IMR-90 (cell line): ENCODE measurements around the gene CDKN2A. TPM values are rescaled to one million over a fixed set of nuclear protein-coding genes. Genes with fewer than 3 reads are reported as not detected.

Experiments
- ATAC-seq: fragments of 200-7000 bp; cut with Tn5 transposase; 2 replicates; pipeline ENCODE4 v1.9.1; 2020; ENCODE audit warnings: low read depth, mild to moderate bottlenecking, moderate library complexity
- BruUV-seq: library from RNA; stranded (reverse); fragments of 400-500 nt; replicated peaks from 2 replicates; lab custom pipeline; 2021; lab: Mats Ljungman, UMichigan
- CTCF ChIA-PET: fragments of 300-600 bp; formaldehyde crosslinking; extraction: SDS; loops from one replicate; lab custom pipeline; 2021; ENCODE audit warnings: antibody characterized with exemption; lab: Yijun Ruan, JAX
- POLR2A ChIA-PET: fragments of 300-600 bp; sonication (Branson Sonifier 250); formaldehyde crosslinking; loops from one replicate; lab custom pipeline; 2022; ENCODE audit warnings: antibody characterized with exemption; ENCODE audit not compliant: unreplicated experiment; lab: Charles Lee
- DNase-seq: peaks from one replicate; pipeline ENCODE4 v3.0.0; 2013
- H2AFZ ChIP-seq: replicated peaks from 2 replicates; pipeline ENCODE3; 2013; ENCODE audit warnings: low read length, mild to moderate bottlenecking; ENCODE audit not compliant: poor library complexity
- H2AK5ac ChIP-seq: 2 replicates; pipeline ENCODE4 v1.6.1; 2013; ENCODE audit warnings: low read depth, low read length, inconsistent platforms
- H2AK9ac ChIP-seq: replicated peaks from 2 replicates; pipeline ENCODE3; 2013; ENCODE audit warnings: mild to moderate bottlenecking, low read depth, low read length, moderate library complexity; ENCODE audit not compliant: poor library complexity
- H2BK120ac ChIP-seq: 2 replicates; pipeline ENCODE4 v1.6.1; 2013; ENCODE audit warnings: low read depth, low read length, inconsistent platforms
- H2BK15ac ChIP-seq: 3 replicates; pipeline ENCODE4 v1.6.1; 2013; ENCODE audit warnings: low read depth, low read length, inconsistent platforms
- H2BK20ac ChIP-seq: 2 replicates; pipeline ENCODE4 v1.6.1; 2013; ENCODE audit warnings: low read depth, mild to moderate bottlenecking, inconsistent platforms, low read length, moderate library complexity
- H2BK5ac ChIP-seq: 2 replicates; pipeline ENCODE4 v1.6.1; 2013; ENCODE audit warnings: mild to moderate bottlenecking, low read depth, low read length, inconsistent platforms; ENCODE audit not compliant: poor library complexity, severe bottlenecking
- H3K14ac ChIP-seq: replicated peaks from 2 replicates; pipeline ENCODE4 v1.6.1; 2013; ENCODE audit warnings: low read depth, low read length, inconsistent platforms
- H3K18ac ChIP-seq: 2 replicates; pipeline ENCODE4 v1.6.1; 2013; ENCODE audit warnings: low read depth, low read length, control low read depth
- H3K23ac ChIP-seq: 2 replicates; pipeline ENCODE4 v1.6.1; 2013; ENCODE audit warnings: low read depth, low read length, inconsistent platforms
- H3K27ac ChIP-seq: 2 replicates; pipeline ENCODE4 v1.5.1; 2013; ENCODE audit warnings: mild to moderate bottlenecking, control low read depth, low read length; ENCODE audit not compliant: insufficient read depth
- H3K27me3 ChIP-seq: 2 replicates; pipeline ENCODE4 v1.6.1; 2013; ENCODE audit warnings: low read length; ENCODE audit not compliant: control insufficient read depth, insufficient read depth
- H3K36me3 ChIP-seq: 2 replicates; pipeline ENCODE4 v1.6.1; 2013; ENCODE audit warnings: low read length, mixed read lengths; ENCODE audit not compliant: control insufficient read depth, insufficient read depth
- H3K4ac ChIP-seq: 2 replicates; pipeline ENCODE4 v1.6.1; 2013; ENCODE audit warnings: low read depth, low read length, inconsistent platforms
- H3K4me1 ChIP-seq: 2 replicates; pipeline ENCODE4 v1.6.1; 2013; ENCODE audit warnings: low read length, mixed read lengths; ENCODE audit not compliant: control insufficient read depth, insufficient read depth
- H3K4me2 ChIP-seq: 2 replicates; pipeline ENCODE4 v1.6.1; 2013; ENCODE audit warnings: low read depth, mild to moderate bottlenecking, control low read depth, low read length, moderate library complexity
- H3K4me3 ChIP-seq: 2 replicates; pipeline ENCODE4 v1.5.1; 2013; ENCODE audit warnings: low read depth, mild to moderate bottlenecking, control low read depth, low read length, moderate library complexity; ENCODE audit not compliant: insufficient read depth
- H3K56ac ChIP-seq: 2 replicates; pipeline ENCODE4 v1.6.1; 2013; ENCODE audit warnings: low read length, inconsistent platforms; ENCODE audit not compliant: insufficient read depth; ENCODE audit errors: extremely low read depth
- H3K79me1 ChIP-seq, 2 experiments: 2 replicates each; pipeline ENCODE4 v1.6.1; 2013; ENCODE audit warnings: low read length in 2 of 2, inconsistent platforms in 1 of 2, low read depth in 1 of 2
- H3K9ac ChIP-seq: 2 replicates; pipeline ENCODE4 v1.6.1; 2013; ENCODE audit warnings: low read depth, low read length, control low read depth
- H3K9me1 ChIP-seq: 2 replicates; pipeline ENCODE4 v1.6.1; 2013; ENCODE audit warnings: low read length, inconsistent platforms; ENCODE audit not compliant: insufficient read depth
- H3K9me3 ChIP-seq: 2 replicates; pipeline ENCODE4 v1.6.1; 2013; ENCODE audit warnings: low read length; ENCODE audit not compliant: control insufficient read depth, insufficient read depth
- H4K20me1 ChIP-seq: 2 replicates; pipeline ENCODE4 v1.6.1; 2013; ENCODE audit warnings: low read length, inconsistent platforms; ENCODE audit not compliant: insufficient read depth
- H4K5ac ChIP-seq: 2 replicates; pipeline ENCODE4 v1.6.1; 2013; ENCODE audit warnings: mild to moderate bottlenecking, low read depth, low read length, control low read depth
- H4K8ac ChIP-seq, 2 experiments: 2 replicates each; pipeline ENCODE4 v1.6.1; 2013; ENCODE audit warnings: low read depth in 2 of 2, low read length in 2 of 2, control low read depth in 1 of 2, inconsistent platforms in 1 of 2
- H4K91ac ChIP-seq: 2 replicates; pipeline ENCODE4 v1.6.1; 2013; ENCODE audit warnings: low read depth, low read length, inconsistent platforms; ENCODE audit not compliant: insufficient read depth
- CEBPB ChIP-seq: IDR thresholded peaks from 2 replicates; pipeline ENCODE4 v1.6.1; 2012; ENCODE audit warnings: low read depth, low read length, improper control_type of control experiment
- RFX5 ChIP-seq: IDR thresholded peaks from 2 replicates; pipeline ENCODE4 v1.8.0; 2012; ENCODE audit warnings: low read depth, mild to moderate bottlenecking, low read length, moderate library complexity
- WGBS, 2 experiments: methylation state at CpG; one replicate each; pipeline versions ENCODE4 v1.1.5 to v1.1.7; 2013; ENCODE audit warnings: missing lambda C conversion rate in 2 of 2; ENCODE audit not compliant: insufficient read length in 1 of 2; ENCODE audit errors: extremely low coverage in 2 of 2; 5-methylcytosine and 5-hydroxymethylcytosine counted together
- dilution Hi-C: fragments of 300-500 bp; cut with HindIII; formaldehyde crosslinking; loops from one replicate; pipeline ENCODE4 v1.14.3; 2018; ENCODE audit warnings: low sequenced_read_pairs; ENCODE audit not compliant: unreplicated experiment
- in situ Hi-C: fragments of 300-500 bp; cut with MboI; formaldehyde crosslinking; loops from 3 replicates; pipeline ENCODE4 v1.14.3; 2019; ENCODE audit warnings: low sequenced_read_pairs, inconsistent platforms, mixed read lengths
- intact Hi-C: fragments of 100-400 bp; cut with micrococcal nuclease; formaldehyde crosslinking; loops from 2 replicates; pipeline ENCODE4 v1.10.0; 2022
- polyA plus RNA-seq, 3 experiments: library from polyadenylated mRNA; depleted of rRNA; stranded (reverse); fragments of >200 nt; gene quantifications; 2 replicates each; pipeline ENCODE4 v1.2.3, GENCODE V29; 2012; ENCODE audit warnings: low replicate concordance in 1 of 3
- total RNA-seq: library from RNA; depleted of rRNA; stranded (reverse); fragments of >200 nt; gene quantifications from 2 replicates; pipeline ENCODE4 v1.2.3, GENCODE V29; 2012; rRNA removed

The CDKN2A gene
- total and polyA plus RNA-seq, 2 of the 4 experiments (the other 2 are of a cell fraction), result 11.3 to 75.3 TPM

DNA sequence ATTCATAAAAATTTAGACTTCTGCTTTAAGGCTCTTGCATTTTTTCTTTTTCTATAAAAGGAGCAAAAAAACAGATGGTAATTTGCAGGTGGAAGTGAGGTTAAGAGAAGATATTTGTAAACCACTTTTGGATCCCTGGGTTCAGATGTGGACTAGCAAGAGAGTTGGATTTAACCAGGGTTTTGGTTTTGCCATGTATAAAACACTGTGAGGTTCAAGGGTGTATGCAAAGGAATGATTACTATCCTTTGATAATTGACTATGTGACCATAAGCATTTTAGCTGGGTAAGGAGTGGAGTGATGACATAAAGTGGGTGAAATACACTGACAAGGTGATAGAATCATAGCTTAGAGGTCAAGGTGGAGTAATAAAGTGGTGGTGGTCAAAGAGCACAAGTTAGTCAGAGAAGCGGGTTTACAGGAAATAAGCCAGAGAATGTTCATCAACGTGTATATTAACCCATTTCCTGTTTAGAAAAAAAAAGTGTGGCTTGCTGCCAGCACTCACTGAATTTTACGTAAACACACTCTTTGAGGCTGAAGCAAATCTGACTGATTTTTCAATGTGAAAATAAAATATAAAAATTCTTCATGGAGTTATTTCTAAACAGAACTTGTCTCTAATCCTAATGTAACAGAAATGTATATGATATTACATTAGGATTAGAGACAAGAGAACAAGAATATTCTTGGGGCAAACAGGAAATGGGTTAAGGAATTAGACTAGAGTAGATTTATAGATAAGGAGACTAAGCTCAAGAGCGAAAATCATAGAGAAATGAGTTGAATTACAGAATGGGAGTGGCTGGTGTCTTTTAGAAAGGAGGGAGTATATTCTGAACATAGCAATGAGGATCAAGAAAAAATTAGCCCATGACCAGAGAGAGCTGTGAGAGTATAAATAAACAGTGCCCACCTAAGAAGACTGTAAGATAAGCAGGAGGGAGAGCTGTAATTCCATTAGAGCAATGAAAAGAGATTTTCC is 74.5 kb downstream of the CDKN2A start:
- CTCF ChIA-PET, result no interaction called here
- H3K18ac ChIP-seq, result peak overlapping the region; percentile 31; the same call in 1 of the 2 replicates
- POLR2A ChIA-PET, result no interaction called here
- H3K4me2 ChIP-seq, result peak overlapping the region; percentile 64; the same call in 1 of the 2 replicates
- 0 out of 2 replicates have a peak overlapping the region, but pooled peaks have one; percentile 26 for H4K5ac ChIP-seq
- peak; percentile 88 for DNase-seq
- no TSS peak for BruUV-seq
- intact Hi-C loops, result no loop called here
- TF ChIP-seq CEBPB, result peak; percentile 48; the same call in 1 of the 2 replicates
- TF ChIP-seq RFX5, result no peak
- H2AK5ac ChIP-seq, result no peak overlapping the region
- H2AFZ ChIP-seq, result no peak overlapping the region
- H3K4me1 ChIP-seq, result peaks cover 6% of the 10 kb centered on the region; the same call in 1 of the 2 replicates
- H3K23ac ChIP-seq, result no peak overlapping the region
- H3K9me3 ChIP-seq, result no peaks in the 10 kb centered on the region
- H3K56ac ChIP-seq, result no peak overlapping the region
- no peak overlapping the region for H4K8ac ChIP-seq
- H3K27me3 ChIP-seq, result no peaks in the 10 kb centered on the region
- ATAC-seq, result peak; percentile 70
- peak overlapping the region; percentile 16; the same call in 1 of the 2 replicates for H2BK120ac ChIP-seq
- no peak overlapping the region for H3K14ac ChIP-seq
- no peak overlapping the region for H3K4ac ChIP-seq
- WGBS, 2 experiments, result 17% methylated on average over 1 of the region's 4 CpGs; no CpG with 5 or more reads in 1 of the 2 experiments
- no peak overlapping the region for H3K9ac ChIP-seq
- H3K79me1 ChIP-seq, result no peaks in the 10 kb centered on the region
- H2AK9ac ChIP-seq, result no peak overlapping the region
- peak overlapping the region; percentile 59 for H2BK5ac ChIP-seq
- H3K4me3 ChIP-seq, result no peak overlapping the region
- no peaks in the 10 kb centered on the region for H3K9me1 ChIP-seq
- H4K20me1 ChIP-seq, result no peaks in the 10 kb centered on the region
- H3K36me3 ChIP-seq, result no peaks in the 10 kb centered on the region
- no peak overlapping the region for H2BK15ac ChIP-seq
- in situ Hi-C loops, result no loop called here
- no peak overlapping the region for H2BK20ac ChIP-seq
- no peak overlapping the region for H3K27ac ChIP-seq
- dilution Hi-C loops, result no loop called here
- no peak overlapping the region for H4K91ac ChIP-seq

Other genes with a start within 250 kb of the CDKN2A start
- 33.6 and 50.9 TPM in 2 replicates for gene MTAP, start 191.8 kb downstream of the CDKN2A start, total RNA-seq
- 14.1 and 15.7 TPM in 2 replicates for gene MTAP, start 191.8 kb downstream of the CDKN2A start, polyA plus RNA-seq (2012; rRNA removed)
- 1.1 and 1.7 TPM in 2 replicates for gene CDKN2B-AS1, start 399 bp upstream of the CDKN2A start, total RNA-seq
- 0.70 and 1.0 TPM in 2 replicates for gene CDKN2B-AS1, start 399 bp upstream of the CDKN2A start, polyA plus RNA-seq (2012; rRNA removed)
- 3.6 and 5.6 TPM in 2 replicates for gene CDKN2B, start 14.9 kb upstream of the CDKN2A start, total RNA-seq
- 7.3 and 8.2 TPM in 2 replicates for gene CDKN2B, start 14.9 kb upstream of the CDKN2A start, polyA plus RNA-seq (2012; rRNA removed)